Cerebellar nuclear complex (tissue), 1 donor: Measurements from ENCODE around the gene GSTA2.
"Not testable (repeated sequence)": the region's sequence is repeated elsewhere in the genome, so short reads cannot be mapped to it uniquely, and the experiment has no call there.

ENCODE experiments used
- DNase-seq, 2 experiments: peaks; one replicate each; lab custom pipeline; 2025; lab: John Stamatoyannopoulos, UW

Gene GSTA2

GRCh38 chr6:52763322-52763916 lies at the start of gene GSTA2:
GSTA2 (minus strand) TSS chr6:52763475; CDS start chr6:52757947, 5,528 bp downstream.
- DNase-seq: not testable (repeated sequence)

- not testable (repeated sequence) for DNase-seq
Observed at GRCh38 chr6:52809777-52810176, 46.5 kb upstream of the GSTA2 start.

GRCh38 chr6:52808660-52809059 lies 45.4 kb upstream of the GSTA2 start:
- no peak for DNase-seq

- DNase-seq: not testable (repeated sequence)
Observed at GRCh38 chr6:52803668-52804255, 40.5 kb upstream of the GSTA2 start, which contains the start of gene GSTA1. GSTA1 (minus strand) TSS chr6:52803816; CDS start chr6:52799267, 4,549 bp downstream.

- DNase-seq: no peak
Observed at GRCh38 chr6:52802806-52803205, 39.5 kb upstream of the GSTA2 start.

GRCh38 chr6:52801188-52801841 lies 38.0 kb upstream of the GSTA2 start:
- DNase-seq: no peak

- not testable (repeated sequence) for DNase-seq
Observed at GRCh38 chr6:52799272-52799671, 36.0 kb upstream of the GSTA2 start.

- not testable (repeated sequence) for DNase-seq
Observed at GRCh38 chr6:52794366-52794765, 31.1 kb upstream of the GSTA2 start.

- no peak for DNase-seq
Observed at GRCh38 chr6:52790861-52791260, 27.6 kb upstream of the GSTA2 start.

GRCh38 chr6:52789658-52790057 lies 26.4 kb upstream of the GSTA2 start:
- DNase-seq: not testable (repeated sequence)

GRCh38 chr6:52788478-52788877 lies 25.2 kb upstream of the GSTA2 start:
- no peak for DNase-seq

- no peak for DNase-seq
Observed at GRCh38 chr6:52787917-52788316, 24.6 kb upstream of the GSTA2 start.

- DNase-seq: no peak
Observed at GRCh38 chr6:52786249-52786956, 23.1 kb upstream of the GSTA2 start.

GRCh38 chr6:52782696-52783274 lies 19.5 kb upstream of the GSTA2 start:
- DNase-seq: not testable (repeated sequence)

GRCh38 chr6:52782209-52782608 lies 18.9 kb upstream of the GSTA2 start:
- not testable (repeated sequence) for DNase-seq

GRCh38 chr6:52779237-52779636 lies 16.0 kb upstream of the GSTA2 start:
- DNase-seq: no peak

- DNase-seq: not testable (repeated sequence)
Observed at GRCh38 chr6:52776711-52777351, 13.6 kb upstream of the GSTA2 start.

GRCh38 chr6:52769399-52769798 lies 6.1 kb upstream of the GSTA2 start:
- DNase-seq: not testable (repeated sequence)

GRCh38 chr6:52767658-52768057 lies 4.4 kb upstream of the GSTA2 start:
- not testable (repeated sequence) for DNase-seq

- DNase-seq: not testable (repeated sequence)
Observed at GRCh38 chr6:52761673-52762491, 1.4 kb downstream of the GSTA2 start.
